MCF 10A (cell line): ENCODE results near the gene UQCC5. TPM values are rescaled to one million over a fixed set of nuclear protein-coding genes. Genes with fewer than 3 reads are reported as not detected.

ENCODE experiments used
- BruUV-seq: library from RNA; stranded (reverse); fragments of 400-500 nt; replicated peaks from 2 replicates; lab custom pipeline; 2021; lab: Mats Ljungman, UMichigan
- CTCF ChIA-PET: fragments of 300-600 bp; sonication (Branson Sonifier 250); formaldehyde crosslinking; extraction: SDS; loops from one replicate; lab custom pipeline; 2021; ENCODE audit warnings: antibody characterized with exemption, inconsistent platforms; lab: Yijun Ruan, JAX
- POLR2A ChIA-PET: fragments of 300-600, 350-650 bp; sonication (Branson Sonifier 250); formaldehyde crosslinking; extraction: SDS; loops from one replicate; lab custom pipeline; 2020; ENCODE audit warnings: antibody characterized with exemption, inconsistent platforms; lab: Yijun Ruan, JAX
- DNase-seq: peaks from one replicate; pipeline ENCODE4 v3.0.0-alpha.2; 2018; ENCODE audit not compliant: unreplicated experiment
- H3K27ac Mint-ChIP-seq: one replicate; pipeline ENCODE4 v1.8.0; 2022; ENCODE audit warnings: mild to moderate bottlenecking, low read depth, mixed read lengths; ENCODE audit not compliant: unreplicated experiment
- H3K27me3 Mint-ChIP-seq: one replicate; pipeline ENCODE4 v1.8.0; 2022; ENCODE audit warnings: mixed read lengths; ENCODE audit not compliant: insufficient read depth, unreplicated experiment
- H3K36me3 Mint-ChIP-seq: one replicate; pipeline ENCODE4 v1.8.0; 2022; ENCODE audit warnings: mild to moderate bottlenecking, moderate library complexity, mixed read lengths; ENCODE audit not compliant: insufficient read depth, unreplicated experiment
- H3K4me1 Mint-ChIP-seq: one replicate; pipeline ENCODE4 v1.8.0; 2022; ENCODE audit warnings: mixed read lengths; ENCODE audit not compliant: insufficient read depth, unreplicated experiment
- H3K4me3 Mint-ChIP-seq: one replicate; pipeline ENCODE4 v1.8.0; 2022; ENCODE audit warnings: mild to moderate bottlenecking, moderate library complexity, mixed read lengths; ENCODE audit not compliant: unreplicated experiment
- H3K9me3 Mint-ChIP-seq: one replicate; pipeline ENCODE4 v1.8.0; 2022; ENCODE audit warnings: mixed read lengths; ENCODE audit not compliant: unreplicated experiment
- intact Hi-C: fragments of 100-400 bp; cut with micrococcal nuclease; formaldehyde crosslinking; loops from 2 replicates; pipeline ENCODE4 v1.14.1; 2022
- total RNA-seq: library from RNA; stranded (reverse); gene quantifications from 2 replicates; pipeline ENCODE4 v1.2.3, GENCODE V29; 2022
- TF ChIP-seq, protein P1 (sequence below): fragments of 200-600 bp; IDR thresholded peaks from one replicate; pipeline ENCODE4 v1.8.0; 2022; ENCODE audit warnings: antibody characterized with exemption, mild to moderate bottlenecking; ENCODE audit not compliant: unreplicated experiment

Gene UQCC5
- total RNA-seq, 1 experiment from 2014 or later, result 22.6 TPM

DNA sequence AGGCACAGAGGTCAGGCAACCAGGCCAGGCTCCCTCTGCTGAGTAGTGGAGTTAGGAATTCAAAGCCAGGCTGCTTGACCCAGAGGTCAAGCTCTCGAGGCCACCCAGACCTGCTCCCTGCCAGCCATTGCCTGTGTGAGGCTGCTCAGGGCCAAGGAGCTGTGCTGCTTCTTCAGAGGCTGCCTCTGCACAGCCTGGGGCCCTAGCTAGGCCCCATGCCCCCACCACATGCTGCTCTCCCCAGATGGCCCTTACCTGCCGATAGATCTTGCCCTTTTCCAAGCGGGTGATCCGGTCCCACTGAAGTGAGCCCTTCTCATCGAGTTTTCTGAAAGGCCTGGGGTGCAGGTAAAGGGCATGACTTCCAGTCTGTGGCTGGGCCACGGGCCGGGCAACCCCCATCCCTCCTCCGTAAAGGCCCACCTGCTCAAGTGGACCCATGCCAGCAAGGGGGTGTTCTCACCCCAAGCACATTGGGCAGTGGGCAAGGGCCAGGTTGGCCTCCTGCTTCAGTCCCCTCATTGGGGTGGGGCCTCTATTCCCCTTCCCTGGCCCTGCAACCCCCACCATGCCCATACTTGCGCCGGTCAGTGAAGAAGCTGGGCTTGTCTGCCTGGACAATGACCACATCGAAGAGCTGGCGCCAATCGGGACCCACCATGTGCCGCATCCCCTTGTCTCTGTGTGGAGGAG lies 9.2 kb upstream of the UQCC5 start:
- no TSS peak for BruUV-seq
- no peaks in the 10 kb centered on the region for H3K4me1 Mint-ChIP-seq
- DNase-seq, result no peak
- intact Hi-C loops, result no loop called here
- H3K36me3 Mint-ChIP-seq, result no peaks in the 10 kb centered on the region
- no peak overlapping the region for H3K27ac Mint-ChIP-seq
- no peaks in the 10 kb centered on the region for H3K9me3 Mint-ChIP-seq
- CTCF ChIA-PET, result interaction anchor here (0.6 kb wide), 1 partner anchor 109 kb away, joined by 3 read pairs; no protein-coding TSS in a partner anchor
- H3K4me3 Mint-ChIP-seq, result no peak overlapping the region
- TF ChIP-seq, protein P1, sequence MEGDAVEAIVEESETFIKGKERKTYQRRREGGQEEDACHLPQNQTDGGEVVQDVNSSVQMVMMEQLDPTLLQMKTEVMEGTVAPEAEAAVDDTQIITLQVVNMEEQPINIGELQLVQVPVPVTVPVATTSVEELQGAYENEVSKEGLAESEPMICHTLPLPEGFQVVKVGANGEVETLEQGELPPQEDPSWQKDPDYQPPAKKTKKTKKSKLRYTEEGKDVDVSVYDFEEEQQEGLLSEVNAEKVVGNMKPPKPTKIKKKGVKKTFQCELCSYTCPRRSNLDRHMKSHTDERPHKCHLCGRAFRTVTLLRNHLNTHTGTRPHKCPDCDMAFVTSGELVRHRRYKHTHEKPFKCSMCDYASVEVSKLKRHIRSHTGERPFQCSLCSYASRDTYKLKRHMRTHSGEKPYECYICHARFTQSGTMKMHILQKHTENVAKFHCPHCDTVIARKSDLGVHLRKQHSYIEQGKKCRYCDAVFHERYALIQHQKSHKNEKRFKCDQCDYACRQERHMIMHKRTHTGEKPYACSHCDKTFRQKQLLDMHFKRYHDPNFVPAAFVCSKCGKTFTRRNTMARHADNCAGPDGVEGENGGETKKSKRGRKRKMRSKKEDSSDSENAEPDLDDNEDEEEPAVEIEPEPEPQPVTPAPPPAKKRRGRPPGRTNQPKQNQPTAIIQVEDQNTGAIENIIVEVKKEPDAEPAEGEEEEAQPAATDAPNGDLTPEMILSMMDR, result no peak
- POLR2A ChIA-PET, result interaction anchor here (0.7 to 0.8 kb wide), 2 partner anchors 9 to 10 kb away, joined by 4 to 5 read pairs; partner anchors contain the start of gene UQCC5
- no peaks in the 10 kb centered on the region for H3K27me3 Mint-ChIP-seq

DNA sequence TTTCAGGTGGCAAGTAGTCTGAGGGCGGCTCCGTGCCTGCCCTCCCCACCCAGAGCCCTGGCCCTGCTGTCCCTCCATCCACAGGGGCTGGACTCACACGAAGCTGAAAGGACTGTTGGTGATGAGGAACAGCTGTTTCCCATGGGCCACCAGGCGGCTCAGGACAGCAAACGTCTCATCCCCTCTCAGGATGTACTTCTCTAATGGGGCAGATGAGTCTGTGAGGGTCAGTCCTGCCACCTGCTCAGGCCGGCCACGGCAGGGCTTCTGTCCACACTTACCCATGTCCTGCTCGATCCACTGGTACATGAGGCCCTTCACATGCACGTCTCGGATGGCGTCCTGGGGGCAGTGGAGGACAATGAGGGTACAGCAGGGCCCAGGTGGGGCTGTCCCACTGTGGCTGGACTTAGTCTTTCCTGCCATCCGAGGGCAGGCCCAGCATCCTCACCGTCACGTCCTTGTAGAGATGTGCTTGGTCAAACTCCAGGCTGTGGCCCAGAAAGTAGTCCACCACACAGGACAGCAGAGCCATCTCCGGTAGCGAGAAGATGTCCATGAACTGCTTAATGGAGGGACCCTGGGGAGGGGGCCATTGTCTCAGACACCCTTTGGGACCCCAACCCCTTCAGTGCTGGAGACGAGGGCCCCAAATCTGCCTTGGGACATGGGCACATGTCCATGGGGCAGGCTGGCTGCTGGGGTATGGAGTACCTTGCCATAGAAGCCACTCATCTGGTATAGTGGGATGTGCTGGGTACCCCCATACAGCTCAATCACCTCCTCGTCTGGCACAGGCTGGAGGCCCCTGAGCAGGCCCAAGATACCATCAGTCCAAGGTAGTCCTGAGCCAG lies 8.4 kb upstream of the UQCC5 start:
- intact Hi-C loops, result no loop called here
- Mint-ChIP-seq H3K36me3 (no peaks in the 10 kb centered on the region), H3K9me3 (no peaks in the 10 kb centered on the region), H3K27me3 (no peaks in the 10 kb centered on the region), H3K4me3 (no peak overlapping the region), H3K4me1 (no peaks in the 10 kb centered on the region), H3K27ac (no peak overlapping the region)
- POLR2A ChIA-PET, result no interaction called here
- CTCF ChIA-PET, result no interaction called here
- no peak for DNase-seq
- TF ChIP-seq, protein P1, result no peak
- BruUV-seq, result no TSS peak

DNA sequence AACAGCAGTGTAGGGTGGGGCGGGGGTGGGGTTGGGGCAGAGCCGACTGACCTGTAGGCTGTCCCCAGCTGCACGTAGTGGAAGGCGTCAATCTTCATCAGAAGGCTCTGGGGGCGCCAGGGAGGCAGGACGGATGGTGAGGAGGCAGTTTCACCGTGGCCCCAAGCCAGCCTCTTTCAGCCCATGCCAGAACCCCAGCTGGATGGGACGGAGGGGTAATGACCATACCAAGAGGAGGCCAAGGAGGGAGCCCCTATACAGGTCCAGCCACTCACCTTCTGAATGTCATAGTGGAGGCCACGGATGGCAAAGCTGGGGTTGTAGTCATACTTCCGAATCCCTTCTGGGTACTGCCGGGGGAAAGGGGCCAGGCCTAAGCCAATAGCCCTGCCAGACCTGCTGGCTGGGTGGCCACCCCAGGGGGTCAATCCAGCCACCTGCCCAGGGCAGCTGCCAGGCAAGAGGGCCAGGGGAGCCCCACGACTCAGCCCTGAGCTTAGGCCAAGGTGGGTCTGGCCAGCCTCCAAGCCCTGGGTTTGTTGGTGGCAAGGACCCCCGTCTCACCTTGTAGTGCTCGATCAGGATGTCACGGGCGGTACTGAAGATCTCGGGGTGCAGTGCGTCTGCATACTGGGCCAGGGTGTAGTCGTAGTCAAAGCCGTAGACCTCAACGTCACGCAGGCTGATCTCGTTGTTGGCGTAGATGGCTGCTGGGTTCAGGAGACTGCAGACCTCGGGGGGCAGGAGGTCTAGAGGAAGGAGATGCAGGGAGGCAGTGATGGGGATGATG lies 7.6 kb upstream of the UQCC5 start:
- H3K4me1 Mint-ChIP-seq, result no peaks in the 10 kb centered on the region
- BruUV-seq, result no TSS peak

More for the DNA sequence above, 7.6 kb upstream of the UQCC5 start:
- TF ChIP-seq, protein P1, result no peak
- no peaks in the 10 kb centered on the region for H3K27me3 Mint-ChIP-seq
- H3K4me3 Mint-ChIP-seq, result no peak overlapping the region
- intact Hi-C loops, result no loop called here
- ChIA-PET CTCF (interaction anchor here (0.6 kb wide), 1 partner anchor 297 kb away, joined by 3 read pairs; no protein-coding TSS in a partner anchor), POLR2A (interaction anchor here (0.7 to 0.8 kb wide), 2 partner anchors 156 to 831 kb away, joined by 4 to 5 read pairs; no protein-coding TSS in a partner anchor)
- H3K9me3 Mint-ChIP-seq, result no peaks in the 10 kb centered on the region
- H3K27ac Mint-ChIP-seq, result no peak overlapping the region
- H3K36me3 Mint-ChIP-seq, result no peaks in the 10 kb centered on the region
- DNase-seq, result no peak
